Esophagus (tissue), 2 donors: ENCODE data around the gene BSND. TPM values are rescaled to one million over a fixed set of nuclear protein-coding genes. Genes with fewer than 3 reads are reported as not detected.

Source experiments
- H3K27ac ChIP-seq, 2 donors: one replicate each; pipeline ENCODE4 v1.5.1; 2013; ENCODE audit warnings: low read depth in 2 of 2, mild to moderate bottlenecking in 2 of 2, inconsistent platforms in 1 of 2, low read length in 1 of 2, moderate library complexity in 1 of 2
- H3K27me3 ChIP-seq, 2 donors: one replicate each; pipeline ENCODE4 v1.6.1; 2013; ENCODE audit warnings: low read length in 2 of 2, control low read depth in 1 of 2, mild to moderate bottlenecking in 1 of 2; ENCODE audit not compliant: insufficient read depth in 2 of 2, control insufficient read depth in 1 of 2
- H3K36me3 ChIP-seq, 2 donors: one replicate each; pipeline ENCODE4 v1.6.1; 2013; ENCODE audit warnings: low read length in 1 of 2; ENCODE audit not compliant: control insufficient read depth in 2 of 2, insufficient read depth in 2 of 2
- H3K4me1 ChIP-seq, 2 donors: one replicate each; pipeline ENCODE4 v1.6.1; 2013; ENCODE audit warnings: low read length in 1 of 2; ENCODE audit not compliant: control insufficient read depth in 2 of 2, insufficient read depth in 2 of 2
- H3K4me3 ChIP-seq, 2 donors: one replicate each; pipeline ENCODE4 v1.5.1; 2013; ENCODE audit warnings: low read length in 2 of 2, mild to moderate bottlenecking in 2 of 2, low read depth in 1 of 2, moderate library complexity in 1 of 2
- H3K9me3 ChIP-seq, 2 donors: one replicate each; pipeline ENCODE4 v1.6.1; 2013; ENCODE audit warnings: mild to moderate bottlenecking in 2 of 2, low read depth in 1 of 2, low read length in 1 of 2, moderate library complexity in 1 of 2; ENCODE audit not compliant: control insufficient read depth in 2 of 2, insufficient read depth in 1 of 2
- WGBS, 2 donors: extraction: QIAGEN DNeasy Blood & Tissue Kit; methylation state at CpG; one replicate each; pipeline ENCODE4 v1.1.7; 2013; 5-methylcytosine and 5-hydroxymethylcytosine counted together
- polyA plus RNA-seq, 2 donors: library from polyadenylated mRNA; stranded (reverse); fragments of 200-250 nt; gene quantifications; one replicate each; pipeline ENCODE4 v1.2.3, GENCODE V29; 2013
- donor health status: healthy with polysubstance abuse.
- donor health status: Bipolar disorder and iron deficiency.

The BSND gene
- polyA plus RNA-seq, 2 donors, result not detected

- no peaks in the 10 kb centered on the region for H3K27me3 ChIP-seq
- H3K27ac ChIP-seq, result no peak overlapping the region
- 8 to 9% methylated on average over 49 of the region's 49 CpGs for WGBS, 2 donors
- no peaks in the 10 kb centered on the region for H3K9me3 ChIP-seq
- peaks cover 2 to 10% of the 10 kb centered on the region in 2 donors for H3K4me1 ChIP-seq
- H3K36me3 ChIP-seq, result peaks cover 0 to 4% of the 10 kb centered on the region in 2 donors
- peak overlapping the region; percentile 44 to 58 for H3K4me3 ChIP-seq
These were observed 41.6 kb downstream of the BSND start for GRCh38 chr1:55040083-55040932.

GRCh38 chr1:55040933-55041494, 42.3 kb downstream of the BSND start:
- Histone ChIP-seq H3K36me3 (peaks cover 0 to 4% of the 10 kb centered on the region in 2 donors), H3K4me3 (peak overlapping the region; percentile 44 to 58), H3K9me3 (no peaks in the 10 kb centered on the region), H3K4me1 (peaks cover 2 to 10% of the 10 kb centered on the region in 2 donors), H3K27me3 (no peaks in the 10 kb centered on the region), H3K27ac (no peak overlapping the region)
- 43 to 52% methylated on average over 5 of the region's 5 CpGs for WGBS, 2 donors

GRCh38 chr1:55041613-55042012, 42.9 kb downstream of the BSND start:
- H3K4me1 ChIP-seq, result peaks cover 2 to 10% of the 10 kb centered on the region in 2 donors
- WGBS, 2 donors, result 64 to 88% methylated on average over 3 of the region's 3 CpGs
- no peak overlapping the region for H3K27ac ChIP-seq
- H3K27me3 ChIP-seq, result no peaks in the 10 kb centered on the region
- no peaks in the 10 kb centered on the region for H3K9me3 ChIP-seq
- no peak overlapping the region for H3K4me3 ChIP-seq
- H3K36me3 ChIP-seq, result peaks cover 0 to 4% of the 10 kb centered on the region in 2 donors

GRCh38 chr1:55043011-55043410, 44.3 kb downstream of the BSND start:
- Histone ChIP-seq H3K36me3 (peaks cover 0 to 9% of the 10 kb centered on the region in 2 donors), H3K9me3 (no peaks in the 10 kb centered on the region), H3K27ac (no peak overlapping the region), H3K27me3 (no peaks in the 10 kb centered on the region), H3K4me1 (peaks cover 2 to 10% of the 10 kb centered on the region in 2 donors), H3K4me3 (no peak overlapping the region)
- 85 to 91% methylated on average over 2 of the region's 2 CpGs for WGBS, 2 donors

- H3K27me3 ChIP-seq, result no peaks in the 10 kb centered on the region
- no peak overlapping the region for H3K27ac ChIP-seq
- 95 to 97% methylated on average over 9 of the region's 9 CpGs for WGBS, 2 donors
- H3K36me3 ChIP-seq, result peaks cover 0 to 9% of the 10 kb centered on the region in 2 donors
- peaks cover 2 to 10% of the 10 kb centered on the region in 2 donors for H3K4me1 ChIP-seq
- H3K9me3 ChIP-seq, result no peaks in the 10 kb centered on the region
- no peak overlapping the region for H3K4me3 ChIP-seq
These were observed 45.0 kb downstream of the BSND start for GRCh38 chr1:55043726-55044125.

GRCh38 chr1:55044617-55045397, 46.1 kb downstream of the BSND start:
- no peak overlapping the region for H3K27ac ChIP-seq
- no peaks in the 10 kb centered on the region for H3K27me3 ChIP-seq
- H3K4me1 ChIP-seq, result peaks cover 0 to 6% of the 10 kb centered on the region in 2 donors
- no peak overlapping the region for H3K4me3 ChIP-seq
- no peaks in the 10 kb centered on the region for H3K9me3 ChIP-seq
- WGBS, 2 donors, result 84 to 89% methylated on average over 15 of the region's 15 CpGs
- peaks cover 0 to 9% of the 10 kb centered on the region in 2 donors for H3K36me3 ChIP-seq

GRCh38 chr1:55045430-55045829, 46.7 kb downstream of the BSND start:
- peaks cover 0 to 3% of the 10 kb centered on the region in 2 donors for H3K4me1 ChIP-seq
- no peaks in the 10 kb centered on the region for H3K27me3 ChIP-seq
- no peak overlapping the region for H3K27ac ChIP-seq
- 97% methylated on average over 10 of the region's 10 CpGs for WGBS, 2 donors
- no peak overlapping the region for H3K4me3 ChIP-seq
- no peaks in the 10 kb centered on the region for H3K9me3 ChIP-seq
- peaks cover 0 to 9% of the 10 kb centered on the region in 2 donors for H3K36me3 ChIP-seq

GRCh38 chr1:55046871-55047270, 48.1 kb downstream of the BSND start:
- no peak overlapping the region for H3K27ac ChIP-seq
- H3K27me3 ChIP-seq, result no peaks in the 10 kb centered on the region
- peaks cover 0 to 9% of the 10 kb centered on the region in 2 donors for H3K36me3 ChIP-seq
- no peaks in the 10 kb centered on the region for H3K4me1 ChIP-seq
- no peaks in the 10 kb centered on the region for H3K9me3 ChIP-seq
- no peak overlapping the region for H3K4me3 ChIP-seq
- WGBS, 2 donors, result 86 to 90% methylated on average over 4 of the region's 4 CpGs

- H3K27me3 ChIP-seq, result no peaks in the 10 kb centered on the region
- no peaks in the 10 kb centered on the region for H3K9me3 ChIP-seq
- no peak overlapping the region for H3K4me3 ChIP-seq
- H3K27ac ChIP-seq, result no peak overlapping the region
- H3K4me1 ChIP-seq, result no peaks in the 10 kb centered on the region
- 94% methylated on average over 3 of the region's 3 CpGs for WGBS, 2 donors
- H3K36me3 ChIP-seq, result peaks cover 0 to 14% of the 10 kb centered on the region in 2 donors
These were observed 48.9 kb downstream of the BSND start for GRCh38 chr1:55047611-55048010.
